Astrocyte of the spinal cord (primary cell): ENCODE measurements around the gene WDR4.
"Not testable (repeated sequence)": the region's sequence is repeated elsewhere in the genome, so short reads cannot be mapped to it uniquely, and the experiment has no call there.

Experiments used
- DNase-seq: peaks from one replicate; pipeline ENCODE4 v3.0.0; 2011; ENCODE audit warnings: low read depth, low spot score
- H3K4me3 ChIP-seq: 2 replicates; pipeline ENCODE4 v1.5.1; 2011; ENCODE audit warnings: low read depth, mild to moderate bottlenecking, low read length, moderate library complexity
- CTCF ChIP-seq: IDR thresholded peaks from 2 replicates; pipeline ENCODE4 v1.5.1; 2012; ENCODE audit warnings: low read depth, mild to moderate bottlenecking, low read length, inconsistent platforms
- in situ Hi-C: cut with HindIII; loops from 2 replicates; pipeline ENCODE4 v1.10.0; 2017; ENCODE audit warnings: low sequenced_read_pairs

WDR4 gene

GRCh38 chr21:42841156-42841915 is 38.0 kb downstream of the WDR4 start:
- DNase-seq = no peak
- TF ChIP-seq CTCF = no peak
- no peak overlapping the region for H3K4me3 ChIP-seq
- in situ Hi-C loops = no loop called here

DNA sequence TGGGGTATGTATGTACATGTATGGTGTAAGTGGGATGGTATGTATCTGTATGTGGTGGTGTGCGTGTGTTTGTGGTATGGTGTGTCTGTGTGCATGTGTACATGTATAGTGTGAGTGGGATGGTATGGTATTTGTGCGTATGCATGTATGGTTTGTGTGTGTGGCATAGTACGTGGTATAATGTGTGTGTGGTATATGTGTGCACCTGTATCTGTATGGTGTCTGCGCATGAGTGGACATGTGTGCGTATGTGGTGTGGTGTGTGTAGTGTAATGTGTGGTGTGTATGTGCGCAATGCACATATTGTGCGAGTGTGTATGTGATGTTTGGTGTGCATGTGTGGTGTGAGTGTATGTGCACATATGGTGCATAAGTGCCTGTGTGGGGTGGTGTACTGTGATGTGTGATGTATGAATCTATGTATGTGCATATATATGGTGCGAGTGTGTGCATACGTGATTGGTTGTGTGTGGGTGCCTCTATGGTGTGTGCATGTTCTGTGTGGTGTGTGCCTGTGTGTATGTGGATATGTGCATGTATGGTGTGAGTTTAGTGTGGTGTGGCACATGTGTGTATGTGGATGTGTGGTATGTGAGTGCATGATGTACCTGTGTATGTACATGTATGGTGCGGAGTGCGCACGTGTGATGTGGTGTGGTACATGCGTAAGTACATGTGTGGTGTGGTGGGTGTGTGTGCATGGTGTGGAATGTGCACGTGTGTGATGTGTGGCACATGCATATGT is 38.8 kb downstream of the WDR4 start:
- in situ Hi-C loops = no loop called here
- no peak for DNase-seq
- no peak for TF ChIP-seq CTCF
- no peak overlapping the region for H3K4me3 ChIP-seq

DNA sequence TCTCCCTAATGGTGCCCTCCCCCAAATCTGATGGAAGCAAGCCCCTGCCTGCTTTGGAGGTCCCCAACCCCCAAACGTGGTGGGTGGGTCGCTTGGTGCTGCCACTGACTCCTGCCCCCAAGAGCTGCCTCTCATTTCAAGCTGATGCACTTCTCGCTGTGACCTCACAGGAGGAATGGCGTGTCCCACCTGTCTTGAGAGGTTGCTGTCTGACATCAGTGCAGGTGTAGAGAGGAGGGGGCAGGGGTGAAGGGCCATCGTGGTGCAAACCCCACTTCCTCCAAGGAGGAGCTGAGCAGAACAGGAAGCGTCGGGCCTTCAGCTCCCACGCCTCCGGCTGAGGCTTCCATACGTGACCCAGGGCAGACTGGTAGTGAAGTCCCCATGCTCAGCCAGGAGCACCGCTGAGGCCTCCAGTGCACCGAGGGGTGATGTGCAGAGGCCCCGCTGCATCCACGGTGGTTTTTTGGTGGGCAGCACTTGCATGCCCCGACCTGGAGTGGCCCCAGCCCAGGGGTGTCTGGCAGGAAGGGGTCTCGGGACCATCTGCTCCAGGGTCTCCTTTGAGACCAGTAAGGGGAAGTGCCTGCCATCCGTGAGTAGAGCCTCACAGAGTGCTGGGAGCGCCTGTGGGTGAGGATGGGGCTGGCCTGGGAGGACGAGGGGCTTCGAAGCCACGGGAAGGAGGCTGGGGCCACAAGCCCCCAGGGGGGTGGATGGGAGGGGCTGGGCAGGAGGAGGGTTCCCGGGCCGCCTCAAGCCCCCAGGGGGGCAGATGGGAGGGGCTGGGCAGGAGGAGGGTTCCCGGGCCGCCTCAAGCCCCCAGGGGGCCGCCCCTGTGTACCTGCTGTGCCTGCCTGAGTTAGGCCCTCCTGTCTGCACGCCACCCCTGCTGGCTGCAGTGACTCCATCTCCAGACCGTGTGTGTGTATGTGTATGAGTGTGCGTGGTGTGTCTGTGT is 39.8 kb downstream of the WDR4 start:
- TF ChIP-seq CTCF = no peak
- DNase-seq = no peak
- in situ Hi-C loops = no loop called here
- H3K4me3 ChIP-seq = no peak overlapping the region

GRCh38 chr21:42838212-42838690 is 41.1 kb downstream of the WDR4 start:
- in situ Hi-C loops, H3K4me3 ChIP-seq, DNase-seq: not testable (repeated sequence)

- in situ Hi-C loops = no loop called here
- no peak for TF ChIP-seq CTCF
- no peak overlapping the region for H3K4me3 ChIP-seq
- no peak for DNase-seq
Observed at GRCh38 chr21:42837421-42838211, 41.7 kb downstream of the WDR4 start.

- no peak for TF ChIP-seq CTCF
- in situ Hi-C loops = no loop called here
- DNase-seq = no peak
- H3K4me3 ChIP-seq = no peak overlapping the region
Observed at GRCh38 chr21:42836767-42837301, 42.5 kb downstream of the WDR4 start.
